LoVo (cell line): ENCODE results near the gene TSNAXIP1.

Experiments used
- DNase-seq: peaks from one replicate; pipeline ENCODE4 v3.0.0-alpha.2; 2016; ENCODE audit warnings: low spot score

Gene TSNAXIP1

DNA sequence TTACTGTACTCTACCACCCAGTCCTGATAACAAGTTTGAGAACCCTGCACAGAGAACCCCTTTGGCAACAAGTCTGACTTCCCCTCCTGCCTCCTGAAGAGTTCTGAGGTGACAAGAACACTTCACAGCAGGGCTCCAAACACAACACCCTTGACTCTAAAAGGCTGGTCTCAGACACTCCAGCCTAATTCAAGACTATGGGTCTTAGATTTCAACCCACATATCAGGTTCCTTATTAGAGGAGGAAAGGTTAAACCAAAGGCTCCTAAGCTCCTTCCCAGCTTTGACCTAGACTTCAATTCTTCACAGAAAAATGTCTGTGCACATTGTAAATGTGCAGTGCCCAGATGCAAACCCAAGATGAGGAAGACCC, 23.4 kb upstream of the TSNAXIP1 start:
- DNase-seq: no peak

DNA sequence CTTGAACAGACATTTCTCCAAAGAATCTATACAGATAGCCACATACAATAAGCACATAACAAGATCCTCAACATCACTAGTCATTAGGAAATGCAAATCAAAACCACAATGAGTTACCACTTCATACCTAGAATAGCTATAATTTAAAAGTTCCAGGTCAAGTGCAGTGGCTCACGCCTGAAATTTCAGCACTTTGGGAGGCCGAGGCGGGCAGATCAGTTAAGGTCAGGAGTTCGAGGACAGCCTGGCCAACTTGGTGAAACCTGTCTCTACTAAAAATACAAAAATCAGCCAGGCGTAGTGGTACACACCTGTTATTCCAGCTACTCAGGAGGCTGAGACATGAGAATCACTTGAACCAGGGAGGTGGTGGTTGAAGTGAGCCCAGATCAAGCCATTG, 20.2 kb upstream of the TSNAXIP1 start:
- no peak for DNase-seq

GRCh38 chr16:67790071-67790470, 16.6 kb upstream of the TSNAXIP1 start:
- DNase-seq: no peak

DNA sequence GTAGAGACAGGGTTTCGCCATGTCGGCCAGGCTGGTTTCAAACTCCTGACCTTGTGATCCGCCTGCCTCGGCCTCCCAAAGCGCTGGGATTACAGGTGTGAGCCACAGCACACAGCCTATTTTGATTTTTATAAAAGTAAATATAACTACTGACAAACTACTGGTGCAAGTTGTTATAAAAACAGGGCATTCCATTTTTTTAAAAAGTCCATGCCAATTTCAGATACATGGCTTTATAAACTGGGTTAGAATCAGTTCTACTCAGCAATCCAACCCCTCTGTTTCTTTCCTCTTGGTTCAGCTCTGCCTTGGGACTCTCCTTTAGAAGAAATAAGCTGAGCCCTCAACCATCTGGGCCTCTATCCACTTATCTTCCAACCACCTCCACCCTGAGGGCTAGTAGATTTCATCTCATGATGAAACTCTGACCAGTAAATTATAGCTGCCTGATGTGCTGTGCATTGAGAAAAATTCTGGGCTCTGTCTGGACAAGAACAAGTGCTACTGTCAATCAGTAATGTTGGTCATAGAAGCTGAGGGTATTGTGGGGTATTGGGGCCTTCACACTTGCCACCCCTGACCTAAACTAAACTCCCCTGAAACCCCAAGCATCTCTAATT, 10.5 kb upstream of the TSNAXIP1 start:
- DNase-seq: no peak

- DNase-seq: no peak
Observed at GRCh38 chr16:67800338-67800926, 6.3 kb upstream of the TSNAXIP1 start.

DNA sequence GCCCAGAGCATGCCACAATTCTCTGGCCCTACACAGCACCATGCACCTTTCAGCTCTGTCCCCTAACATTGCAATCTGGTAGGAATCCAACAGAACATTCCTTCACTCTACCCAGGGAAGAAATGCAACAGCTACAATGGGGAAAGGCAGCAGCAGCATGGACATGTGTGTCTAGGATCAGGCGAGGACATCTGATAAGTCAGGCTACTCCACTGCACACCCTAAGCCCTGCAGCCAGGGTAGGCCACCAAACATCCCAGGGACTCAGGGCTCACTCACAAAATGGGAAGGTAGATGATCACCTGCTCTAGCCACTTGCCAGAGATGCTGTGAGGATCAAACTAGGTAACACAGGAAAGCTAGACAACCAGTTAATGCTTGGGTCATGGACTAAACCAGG, 5.4 kb upstream of the TSNAXIP1 start:
- DNase-seq: no peak

- DNase-seq: no peak
Observed at GRCh38 chr16:67801883-67802282, 4.8 kb upstream of the TSNAXIP1 start.

DNA sequence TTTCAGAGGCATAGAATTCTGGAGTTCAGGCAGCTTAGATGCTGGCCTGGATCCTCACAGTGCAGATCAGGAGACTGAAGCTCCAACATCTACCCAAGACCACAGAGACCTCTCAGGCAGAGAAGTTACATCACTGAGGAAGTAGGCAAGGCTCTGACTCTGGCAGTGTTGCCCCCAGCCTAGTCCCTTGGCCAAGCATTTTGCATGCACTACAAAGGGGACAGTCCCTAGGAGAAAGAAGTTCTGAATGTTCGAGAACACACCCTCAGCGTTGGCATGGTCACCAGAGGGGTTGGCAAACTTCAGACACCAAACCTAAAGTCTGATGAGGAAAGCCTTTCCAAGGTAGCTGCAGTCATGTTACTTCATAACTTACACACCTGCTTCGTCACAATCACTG, 2.8 kb upstream of the TSNAXIP1 start:
- DNase-seq: no peak

GRCh38 chr16:67804853-67805542, 1.7 kb upstream of the TSNAXIP1 start:
- no peak for DNase-seq

- DNase-seq: peak; percentile 3
Observed at GRCh38 chr16:67805718-67806427, 816 bp upstream of the TSNAXIP1 start.

DNA sequence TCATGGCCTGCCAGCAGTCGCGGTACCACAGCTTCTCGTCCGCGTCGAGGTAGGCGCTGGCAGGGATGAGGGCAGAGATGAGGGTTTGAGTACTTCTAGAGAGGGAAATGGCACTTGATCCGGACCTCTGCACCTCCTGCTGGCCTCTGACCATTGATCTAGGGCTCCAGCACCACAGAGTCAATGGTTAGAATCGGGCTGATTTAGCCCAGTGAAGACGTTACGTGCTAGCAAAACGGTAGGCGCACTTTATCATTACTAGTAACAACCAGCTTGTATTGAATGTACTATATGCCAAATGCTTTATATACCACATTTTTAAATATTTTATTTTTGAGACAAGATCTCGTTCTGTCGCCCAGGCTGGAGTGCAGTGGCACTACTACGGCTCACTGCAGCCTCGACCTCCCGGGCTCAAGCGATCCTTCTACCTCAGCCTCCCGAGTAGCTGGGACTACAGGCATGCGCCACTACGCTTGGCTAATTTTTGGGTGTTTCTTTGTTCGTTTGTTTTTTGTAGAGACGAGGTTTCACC, 526 bp downstream of the TSNAXIP1 start:
- no peak for DNase-seq

- no peak for DNase-seq
Observed at GRCh38 chr16:67811899-67812298, 5.2 kb downstream of the TSNAXIP1 start.

DNA sequence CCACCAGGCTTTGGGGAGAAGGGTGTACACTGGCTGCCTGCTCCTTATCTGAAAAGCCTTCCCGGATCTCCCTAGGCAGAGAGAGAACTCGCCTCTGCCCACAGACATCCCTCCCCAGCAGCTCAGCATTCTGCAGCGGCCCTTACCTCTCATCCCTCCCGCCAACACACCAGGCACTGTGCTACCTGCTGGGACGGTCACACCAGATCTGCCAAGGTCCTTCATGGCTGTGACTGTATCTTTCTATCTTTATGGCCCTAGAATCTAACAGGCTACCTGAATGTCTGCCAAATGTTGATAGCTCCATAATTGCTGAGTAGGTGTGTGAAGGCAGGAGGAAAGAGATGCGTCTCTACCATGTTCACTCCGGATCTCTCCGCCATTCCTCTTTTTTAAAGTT, 7.9 kb downstream of the TSNAXIP1 start:
- DNase-seq: no peak

DNA sequence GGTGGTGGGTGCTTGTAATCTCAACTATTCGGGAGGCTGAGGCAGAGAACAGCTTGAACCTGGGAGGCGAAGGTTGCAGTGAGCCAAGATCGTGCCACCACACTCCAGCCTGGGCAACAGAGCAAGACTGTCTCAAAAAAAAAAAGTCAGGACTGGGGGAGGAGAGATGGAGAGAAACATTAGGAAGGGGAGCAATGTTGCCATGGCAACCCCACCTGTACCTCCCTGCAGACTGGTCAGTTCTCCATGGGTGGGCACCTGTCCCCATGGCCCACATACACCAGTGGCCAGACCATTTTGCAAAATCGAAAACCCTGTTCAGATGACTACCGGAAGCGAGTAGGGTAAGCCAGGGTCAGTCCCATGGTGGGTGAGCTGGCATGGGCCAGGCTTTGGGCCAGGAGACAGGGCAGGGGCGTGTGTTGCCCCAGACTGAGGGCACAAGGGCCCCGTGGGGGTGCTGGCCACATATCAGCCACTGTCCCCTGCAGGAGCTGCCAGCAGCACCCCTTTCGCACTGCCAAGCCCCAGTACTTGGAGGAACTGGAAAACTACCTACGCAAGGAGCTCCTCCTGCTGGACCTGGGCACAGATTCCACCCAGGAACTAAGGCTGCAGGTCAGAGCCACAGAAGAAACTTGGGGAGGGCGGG, 14.0 kb downstream of the TSNAXIP1 start:
- DNase-seq: no peak

GRCh38 chr16:67822511-67822910, 15.8 kb downstream of the TSNAXIP1 start:
- no peak for DNase-seq

- no peak for DNase-seq
Observed at GRCh38 chr16:67825119-67825518, 18.4 kb downstream of the TSNAXIP1 start.

DNA sequence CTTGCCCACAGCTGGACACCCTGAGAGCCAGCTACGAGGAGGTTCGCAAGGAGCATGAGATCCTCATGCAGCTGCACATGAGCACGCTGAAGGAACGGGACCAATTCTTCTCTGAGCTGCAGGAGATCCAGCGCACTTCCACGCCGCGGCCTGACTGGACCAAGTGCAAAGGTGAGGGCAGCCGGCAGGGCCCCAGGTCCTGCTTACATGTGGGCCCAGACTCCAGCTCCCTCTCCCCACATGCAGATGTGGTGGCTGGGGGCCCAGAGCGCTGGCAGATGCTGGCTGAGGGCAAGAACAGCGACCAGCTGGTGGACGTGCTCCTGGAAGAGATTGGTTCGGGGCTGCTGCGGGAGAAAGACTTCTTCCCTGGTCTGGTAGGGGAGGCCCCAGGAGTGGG, 19.2 kb downstream of the TSNAXIP1 start:
- DNase-seq: no peak

DNA sequence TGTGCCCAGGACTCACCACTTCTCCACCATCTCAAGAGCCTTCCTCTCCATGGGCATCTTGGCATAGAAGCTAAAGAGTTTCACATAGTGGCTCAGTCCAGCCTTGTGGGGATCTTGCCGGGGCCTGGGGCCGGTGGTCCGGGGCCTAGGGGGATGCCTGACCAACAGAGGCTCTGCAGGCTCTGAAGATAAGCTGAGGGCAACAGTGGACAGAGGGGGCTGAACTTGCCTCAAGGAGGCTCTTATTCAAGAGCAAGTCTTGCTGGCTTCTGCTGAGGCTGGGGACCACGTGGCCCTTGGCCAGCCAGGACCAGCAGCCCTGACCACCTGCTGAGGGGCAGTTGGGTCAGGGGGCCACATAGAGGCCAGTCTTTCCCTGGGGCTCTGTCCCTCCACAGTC, 22.0 kb downstream of the TSNAXIP1 start:
- no peak for DNase-seq

- peak; percentile 36 for DNase-seq
Observed at GRCh38 chr16:67833030-67833414, 26.3 kb downstream of the TSNAXIP1 start.

GRCh38 chr16:67833415-67834241, 26.9 kb downstream of the TSNAXIP1 start:
- DNase-seq: peak; percentile 90

- no peak for DNase-seq
Observed at GRCh38 chr16:67834242-67834614, 27.5 kb downstream of the TSNAXIP1 start.
